Lower leg skin (tissue), 4 donors: ENCODE results near the gene HOXC13. TPM values are rescaled to one million over a fixed set of nuclear protein-coding genes. Genes with fewer than 3 reads are reported as not detected.

Experiments
- DNase-seq, 2 donors: peaks; one replicate each; pipeline ENCODE4 v3.0.0-alpha.2; 2019; ENCODE audit warnings: low spot score in 2 of 2
- H3K4me3 ChIP-seq: fragments of 200-600 bp; sonication (generic); 2 replicates; pipeline ENCODE4 v1.5.1; 2017; ENCODE audit warnings: mild to moderate bottlenecking, low read depth; ENCODE audit not compliant: poor library complexity, severe bottlenecking
- POLR2A ChIP-seq, 2 donors: fragments of 450-650 bp; IDR thresholded peaks; one replicate each; pipeline ENCODE4 v1.6.1; 2016 to 2017; ENCODE audit warnings: antibody characterized with exemption in 2 of 2, mild to moderate bottlenecking in 1 of 2, moderate library complexity in 1 of 2
- WGBS, 2 donors: methylation state at CpG; one replicate each; pipeline ENCODE4 v1.1.5; 2018; 5-methylcytosine and 5-hydroxymethylcytosine counted together
- intact Hi-C: fragments of 100-400 bp; cut with DNase I; formaldehyde crosslinking; loops from one replicate; pipeline ENCODE4 v1.15.0; 2023; ENCODE audit warnings: low total_unique reads
- total RNA-seq, 4 donors: library from RNA; depleted of rRNA; stranded (reverse); fragments of >200 nt; gene quantifications; one replicate each; pipeline ENCODE4 v1.1.0, GENCODE V29; 2016
- TF ChIP-seq, protein P1 (sequence below), 3 donors: fragments of 450-650 bp; IDR thresholded peaks; one replicate each; pipeline ENCODE4 v1.5.1; 2016; ENCODE audit warnings: antibody characterized with exemption in 3 of 3, mild to moderate bottlenecking in 3 of 3, moderate library complexity in 2 of 3

HOXC13 gene
- total RNA-seq, 4 donors from 2014 or later, result 9.8 to 14.9 (median 11.2) TPM

DNA sequence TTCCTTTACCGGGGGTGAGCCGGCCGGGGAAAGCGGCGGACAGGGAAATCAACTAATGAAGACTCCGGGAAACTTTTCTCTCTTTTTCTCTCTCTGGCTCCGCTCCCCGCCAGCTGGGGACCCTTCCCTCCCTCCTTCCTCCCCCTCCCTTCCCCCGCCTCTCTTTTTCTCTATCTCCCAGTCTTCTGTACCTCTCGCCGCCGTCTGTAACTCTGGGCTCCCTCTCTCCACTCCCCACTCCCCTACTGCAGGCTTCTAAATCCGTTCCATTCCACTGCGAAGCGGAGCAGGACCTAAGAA is 27.4 kb downstream of the HOXC13 start:
- peak overlapping the region; percentile 7 for H3K4me3 ChIP-seq
- TF ChIP-seq POLR2A (IDR thresholded peaks at IDR 0.05), result no peak
- TF ChIP-seq, protein P1, sequence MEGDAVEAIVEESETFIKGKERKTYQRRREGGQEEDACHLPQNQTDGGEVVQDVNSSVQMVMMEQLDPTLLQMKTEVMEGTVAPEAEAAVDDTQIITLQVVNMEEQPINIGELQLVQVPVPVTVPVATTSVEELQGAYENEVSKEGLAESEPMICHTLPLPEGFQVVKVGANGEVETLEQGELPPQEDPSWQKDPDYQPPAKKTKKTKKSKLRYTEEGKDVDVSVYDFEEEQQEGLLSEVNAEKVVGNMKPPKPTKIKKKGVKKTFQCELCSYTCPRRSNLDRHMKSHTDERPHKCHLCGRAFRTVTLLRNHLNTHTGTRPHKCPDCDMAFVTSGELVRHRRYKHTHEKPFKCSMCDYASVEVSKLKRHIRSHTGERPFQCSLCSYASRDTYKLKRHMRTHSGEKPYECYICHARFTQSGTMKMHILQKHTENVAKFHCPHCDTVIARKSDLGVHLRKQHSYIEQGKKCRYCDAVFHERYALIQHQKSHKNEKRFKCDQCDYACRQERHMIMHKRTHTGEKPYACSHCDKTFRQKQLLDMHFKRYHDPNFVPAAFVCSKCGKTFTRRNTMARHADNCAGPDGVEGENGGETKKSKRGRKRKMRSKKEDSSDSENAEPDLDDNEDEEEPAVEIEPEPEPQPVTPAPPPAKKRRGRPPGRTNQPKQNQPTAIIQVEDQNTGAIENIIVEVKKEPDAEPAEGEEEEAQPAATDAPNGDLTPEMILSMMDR (IDR thresholded peaks at IDR 0.05), result no peak
- WGBS, 2 donors, result 38 to 57% methylated on average over 15 of the region's 15 CpGs
- DNase-seq, result no peak
- intact Hi-C loops, result no loop called here

DNA sequence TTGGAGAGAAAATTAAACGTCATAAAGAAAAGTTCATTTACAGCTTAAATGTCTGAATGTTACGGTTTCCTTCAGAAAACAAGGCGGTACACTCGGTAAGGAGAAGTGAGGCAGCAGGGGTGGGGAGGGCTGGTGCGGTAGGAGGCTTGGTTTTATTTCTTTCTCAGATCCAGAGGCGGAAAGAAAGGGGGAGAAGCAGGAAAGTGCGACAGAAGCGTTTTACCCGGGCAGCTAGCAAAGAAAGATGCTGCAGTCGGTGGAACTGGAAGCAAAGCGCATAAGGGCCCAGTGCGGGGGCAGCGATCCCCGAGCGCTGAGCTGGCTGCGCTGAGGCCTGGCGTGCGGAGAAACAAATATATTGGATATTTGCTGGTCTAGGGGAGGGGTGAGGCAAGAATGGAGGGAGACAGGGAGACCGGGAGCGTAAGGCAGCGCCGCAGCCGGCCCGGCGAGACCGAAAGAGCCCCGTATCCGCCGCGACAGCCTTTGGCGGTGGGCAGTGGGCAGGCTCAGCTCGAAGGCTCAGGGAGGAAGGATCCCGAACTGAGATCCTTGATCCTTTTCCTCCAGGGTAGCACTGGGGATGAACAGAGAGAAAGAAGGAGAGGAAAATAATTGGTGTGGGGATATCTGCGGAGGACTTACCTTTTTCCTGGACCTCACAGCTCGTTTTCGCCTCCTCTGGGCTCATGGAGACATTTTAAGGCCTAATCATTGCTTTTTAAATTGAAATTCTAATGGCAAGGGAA is 27.9 kb downstream of the HOXC13 start:
- intact Hi-C loops, result no loop called here
- DNase-seq, result no peak
- 57 to 63% methylated on average over 36 of the region's 36 CpGs for WGBS, 2 donors
- TF ChIP-seq, protein P1 (IDR thresholded peaks at IDR 0.05), result no peak
- no peak for TF ChIP-seq POLR2A (IDR thresholded peaks at IDR 0.05)
- H3K4me3 ChIP-seq, result peak overlapping the region; percentile 7

DNA sequence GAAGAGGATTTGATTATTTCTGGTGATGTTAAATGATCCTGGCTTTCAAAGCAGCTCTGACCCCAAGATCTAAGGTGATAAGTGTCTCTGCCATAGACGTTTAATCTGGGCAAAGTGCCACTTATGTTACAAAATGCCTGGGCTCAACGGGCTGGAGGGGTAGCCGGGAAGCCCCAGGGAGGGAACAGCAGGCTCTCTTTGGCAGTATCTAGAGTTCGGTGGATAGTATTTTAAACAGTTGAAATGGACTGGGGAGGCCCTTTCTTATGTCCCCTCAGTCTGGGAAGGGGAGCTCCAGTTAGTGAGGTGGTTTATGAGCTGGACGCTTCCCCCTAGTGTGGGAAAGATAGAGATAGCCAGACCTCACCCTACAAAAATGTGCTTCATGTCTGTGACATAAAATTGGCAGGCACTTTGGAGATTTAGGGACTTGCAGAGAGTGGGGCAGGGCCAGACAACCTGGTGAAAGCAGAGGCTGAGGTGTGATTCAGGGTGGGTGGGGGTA is 28.8 kb downstream of the HOXC13 start:
- DNase-seq, result no peak
- no peak for TF ChIP-seq POLR2A (IDR thresholded peaks at IDR 0.05)
- TF ChIP-seq, protein P1 (IDR thresholded peaks at IDR 0.05), result no peak
- no peak overlapping the region for H3K4me3 ChIP-seq
- 19 to 25% methylated on average over 5 of the region's 5 CpGs for WGBS, 2 donors
- intact Hi-C loops, result no loop called here

DNA sequence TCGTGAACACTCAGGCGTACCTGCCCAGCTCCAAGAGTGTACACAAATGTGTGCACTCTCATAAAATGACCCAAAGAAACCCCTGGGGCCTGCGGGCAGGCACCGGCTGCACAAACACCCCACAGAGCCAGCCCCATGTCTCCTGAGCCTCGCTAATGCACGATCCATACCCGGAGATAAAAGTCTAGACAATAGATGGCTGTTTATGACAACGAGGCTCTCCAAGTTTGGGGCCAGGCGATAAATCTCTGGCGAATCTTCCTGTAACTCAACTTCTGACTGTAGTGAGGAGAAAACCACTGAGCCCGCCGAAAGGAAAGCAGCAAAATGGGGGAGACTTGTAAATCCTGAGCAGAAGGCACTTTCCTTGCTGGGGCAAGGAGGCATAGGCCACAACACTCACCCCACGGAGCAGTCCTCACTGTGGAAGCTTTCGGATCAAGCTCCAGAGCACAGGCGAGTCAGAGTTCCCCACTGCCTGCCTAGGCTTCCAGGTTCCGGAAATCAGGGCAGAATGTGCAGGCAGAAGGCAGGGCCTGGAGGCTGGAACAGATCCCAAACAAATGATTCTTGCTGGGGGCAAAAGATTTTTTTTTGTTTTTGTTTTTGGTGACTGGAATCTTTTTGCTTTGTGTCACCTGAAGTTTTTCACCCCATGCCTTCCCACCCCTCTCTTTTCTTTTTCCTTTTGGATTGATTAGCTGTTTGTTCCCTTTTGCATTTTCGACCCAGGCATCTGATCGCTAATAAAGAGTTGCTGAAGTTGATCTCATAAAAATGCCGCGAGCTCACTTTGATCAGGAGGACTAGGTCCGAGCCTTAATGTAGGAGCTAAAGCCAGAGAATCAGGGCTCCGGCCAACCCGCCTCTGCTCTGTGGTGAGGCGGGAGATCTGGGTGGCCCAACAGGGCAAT is 29.8 kb downstream of the HOXC13 start:
- no peak for TF ChIP-seq POLR2A (IDR thresholded peaks at IDR 0.05)
- TF ChIP-seq, protein P1 (IDR thresholded peaks at IDR 0.05), result no peak
- 29 to 46% methylated on average over 24 of the region's 24 CpGs for WGBS, 2 donors
- no peak for DNase-seq
- no peak overlapping the region for H3K4me3 ChIP-seq
- intact Hi-C loops, result no loop called here

DNA sequence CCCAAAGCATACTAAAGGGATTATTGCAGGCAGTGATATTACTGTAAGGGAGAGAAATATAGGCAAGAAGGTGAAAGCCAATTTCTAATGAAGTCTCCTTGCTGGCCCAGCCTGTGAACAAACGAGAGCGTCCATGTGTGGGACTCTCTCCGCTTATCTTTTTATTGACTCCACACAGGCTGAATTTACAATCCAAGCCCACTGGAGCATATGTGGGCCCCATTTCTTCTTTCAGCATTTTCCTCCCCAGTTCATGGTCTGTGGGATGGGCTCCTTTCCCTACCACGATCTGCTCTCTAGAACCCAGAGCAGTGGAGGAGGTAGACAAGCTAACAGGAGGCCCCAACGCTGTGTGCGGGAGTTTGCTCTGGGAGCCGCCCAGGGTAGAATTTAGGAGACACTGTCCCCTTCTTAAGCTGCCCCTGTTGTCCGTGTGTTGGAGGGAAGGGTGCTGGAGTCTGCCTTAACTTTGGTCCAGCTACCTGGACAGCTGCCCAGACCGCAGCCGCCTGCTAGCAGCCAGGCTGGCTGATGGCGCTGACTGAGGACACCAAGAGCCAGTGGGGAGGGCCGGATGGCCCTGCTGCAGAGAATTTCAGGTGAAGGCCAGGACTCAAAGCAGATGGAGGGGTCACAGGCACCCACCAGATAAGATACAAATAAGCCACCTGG is 31.1 kb downstream of the HOXC13 start:
- no peak overlapping the region for H3K4me3 ChIP-seq
- TF ChIP-seq POLR2A (IDR thresholded peaks at IDR 0.05), result no peak
- 72 to 78% methylated on average over 12 of the region's 12 CpGs for WGBS, 2 donors
- no peak for DNase-seq
- intact Hi-C loops, result no loop called here

DNA sequence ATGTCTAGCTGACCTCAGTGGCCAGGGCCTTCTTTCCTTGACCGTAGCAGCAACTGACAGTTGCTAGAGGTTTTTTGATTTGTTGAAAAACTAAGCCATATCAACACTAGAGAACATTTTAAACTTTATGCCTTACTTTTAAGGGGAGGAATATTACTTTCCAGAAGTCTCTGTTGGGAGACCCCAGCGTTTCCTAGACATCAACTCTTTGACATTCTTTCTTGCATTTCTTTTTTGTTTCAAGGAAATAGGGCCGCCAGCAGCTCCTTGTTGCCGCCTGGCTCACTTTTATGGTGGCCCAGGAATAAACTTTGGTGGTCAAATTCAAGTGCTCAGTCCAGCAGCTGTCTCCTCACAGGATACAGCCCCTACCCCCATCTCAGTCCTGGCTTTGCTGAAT is 31.8 kb downstream of the HOXC13 start:
- 73 to 82% methylated on average over 4 of the region's 4 CpGs for WGBS, 2 donors
- DNase-seq, result no peak
- TF ChIP-seq POLR2A (IDR thresholded peaks at IDR 0.05), result no peak
- TF ChIP-seq, protein P1 (IDR thresholded peaks at IDR 0.05), result no peak
- intact Hi-C loops, result no loop called here
- H3K4me3 ChIP-seq, result no peak overlapping the region
